IMR-90 (cell line): Measurements from ENCODE around the gene ANKDD1B. TPM values are rescaled to one million over a fixed set of nuclear protein-coding genes. Genes with fewer than 3 reads are reported as not detected.
A peak's percentile ranks its signal among the peaks of the same experiment; 100 is the strongest.

Experiments used
- ATAC-seq: fragments of 200-7000 bp; cut with Tn5 transposase; 2 replicates; pipeline ENCODE4 v1.9.1; 2020; ENCODE audit warnings: low read depth, mild to moderate bottlenecking, moderate library complexity
- BruUV-seq: library from RNA; stranded (reverse); fragments of 400-500 nt; replicated peaks from 2 replicates; lab custom pipeline; 2021; lab: Mats Ljungman, UMichigan
- CTCF ChIA-PET: fragments of 300-600 bp; formaldehyde crosslinking; extraction: SDS; loops from one replicate; lab custom pipeline; 2021; ENCODE audit warnings: antibody characterized with exemption; lab: Yijun Ruan, JAX
- POLR2A ChIA-PET: fragments of 300-600 bp; sonication (Branson Sonifier 250); formaldehyde crosslinking; loops from one replicate; lab custom pipeline; 2022; ENCODE audit warnings: antibody characterized with exemption; ENCODE audit not compliant: unreplicated experiment; lab: Charles Lee
- DNase-seq: peaks from one replicate; pipeline ENCODE4 v3.0.0; 2013
- H2AFZ ChIP-seq: replicated peaks from 2 replicates; pipeline ENCODE3; 2013; ENCODE audit warnings: low read length, mild to moderate bottlenecking; ENCODE audit not compliant: poor library complexity
- H2AK5ac ChIP-seq: 2 replicates; pipeline ENCODE4 v1.6.1; 2013; ENCODE audit warnings: low read depth, low read length, inconsistent platforms
- H2AK9ac ChIP-seq: replicated peaks from 2 replicates; pipeline ENCODE3; 2013; ENCODE audit warnings: mild to moderate bottlenecking, low read depth, low read length, moderate library complexity; ENCODE audit not compliant: poor library complexity
- H2BK120ac ChIP-seq: 2 replicates; pipeline ENCODE4 v1.6.1; 2013; ENCODE audit warnings: low read depth, low read length, inconsistent platforms
- H2BK15ac ChIP-seq: 3 replicates; pipeline ENCODE4 v1.6.1; 2013; ENCODE audit warnings: low read depth, low read length, inconsistent platforms
- H2BK20ac ChIP-seq: 2 replicates; pipeline ENCODE4 v1.6.1; 2013; ENCODE audit warnings: low read depth, mild to moderate bottlenecking, inconsistent platforms, low read length, moderate library complexity
- H2BK5ac ChIP-seq: 2 replicates; pipeline ENCODE4 v1.6.1; 2013; ENCODE audit warnings: mild to moderate bottlenecking, low read depth, low read length, inconsistent platforms; ENCODE audit not compliant: poor library complexity, severe bottlenecking
- H3K14ac ChIP-seq: replicated peaks from 2 replicates; pipeline ENCODE4 v1.6.1; 2013; ENCODE audit warnings: low read depth, low read length, inconsistent platforms
- H3K18ac ChIP-seq: 2 replicates; pipeline ENCODE4 v1.6.1; 2013; ENCODE audit warnings: low read depth, low read length, control low read depth
- H3K23ac ChIP-seq: 2 replicates; pipeline ENCODE4 v1.6.1; 2013; ENCODE audit warnings: low read depth, low read length, inconsistent platforms
- H3K27ac ChIP-seq: 2 replicates; pipeline ENCODE4 v1.5.1; 2013; ENCODE audit warnings: mild to moderate bottlenecking, control low read depth, low read length; ENCODE audit not compliant: insufficient read depth
- H3K27me3 ChIP-seq: 2 replicates; pipeline ENCODE4 v1.6.1; 2013; ENCODE audit warnings: low read length; ENCODE audit not compliant: control insufficient read depth, insufficient read depth
- H3K36me3 ChIP-seq: 2 replicates; pipeline ENCODE4 v1.6.1; 2013; ENCODE audit warnings: low read length, mixed read lengths; ENCODE audit not compliant: control insufficient read depth, insufficient read depth
- H3K4ac ChIP-seq: 2 replicates; pipeline ENCODE4 v1.6.1; 2013; ENCODE audit warnings: low read depth, low read length, inconsistent platforms
- H3K4me1 ChIP-seq: 2 replicates; pipeline ENCODE4 v1.6.1; 2013; ENCODE audit warnings: low read length, mixed read lengths; ENCODE audit not compliant: control insufficient read depth, insufficient read depth
- H3K4me2 ChIP-seq: 2 replicates; pipeline ENCODE4 v1.6.1; 2013; ENCODE audit warnings: low read depth, mild to moderate bottlenecking, control low read depth, low read length, moderate library complexity
- H3K4me3 ChIP-seq: 2 replicates; pipeline ENCODE4 v1.5.1; 2013; ENCODE audit warnings: low read depth, mild to moderate bottlenecking, control low read depth, low read length, moderate library complexity; ENCODE audit not compliant: insufficient read depth
- H3K56ac ChIP-seq: 2 replicates; pipeline ENCODE4 v1.6.1; 2013; ENCODE audit warnings: low read length, inconsistent platforms; ENCODE audit not compliant: insufficient read depth; ENCODE audit errors: extremely low read depth
- H3K79me1 ChIP-seq, 2 experiments: 2 replicates each; pipeline ENCODE4 v1.6.1; 2013; ENCODE audit warnings: low read length in 2 of 2, inconsistent platforms in 1 of 2, low read depth in 1 of 2
- H3K9ac ChIP-seq: 2 replicates; pipeline ENCODE4 v1.6.1; 2013; ENCODE audit warnings: low read depth, low read length, control low read depth
- H3K9me1 ChIP-seq: 2 replicates; pipeline ENCODE4 v1.6.1; 2013; ENCODE audit warnings: low read length, inconsistent platforms; ENCODE audit not compliant: insufficient read depth
- H3K9me3 ChIP-seq: 2 replicates; pipeline ENCODE4 v1.6.1; 2013; ENCODE audit warnings: low read length; ENCODE audit not compliant: control insufficient read depth, insufficient read depth
- H4K20me1 ChIP-seq: 2 replicates; pipeline ENCODE4 v1.6.1; 2013; ENCODE audit warnings: low read length, inconsistent platforms; ENCODE audit not compliant: insufficient read depth
- H4K5ac ChIP-seq: 2 replicates; pipeline ENCODE4 v1.6.1; 2013; ENCODE audit warnings: mild to moderate bottlenecking, low read depth, low read length, control low read depth
- H4K8ac ChIP-seq, 2 experiments: 2 replicates each; pipeline ENCODE4 v1.6.1; 2013; ENCODE audit warnings: low read depth in 2 of 2, low read length in 2 of 2, control low read depth in 1 of 2, inconsistent platforms in 1 of 2
- H4K91ac ChIP-seq: 2 replicates; pipeline ENCODE4 v1.6.1; 2013; ENCODE audit warnings: low read depth, low read length, inconsistent platforms; ENCODE audit not compliant: insufficient read depth
- BHLHE40 ChIP-seq: fragments of 150-350 bp; IDR thresholded peaks from 2 replicates; pipeline ENCODE4 v1.6.1; 2016; ENCODE audit warnings: mild to moderate bottlenecking, low read depth, low read length
- CEBPB ChIP-seq: IDR thresholded peaks from 2 replicates; pipeline ENCODE4 v1.6.1; 2012; ENCODE audit warnings: low read depth, low read length, improper control_type of control experiment
- MAFK ChIP-seq: IDR thresholded peaks from 2 replicates; pipeline ENCODE4 v1.6.1; 2012; ENCODE audit warnings: low read depth, low read length, improper control_type of control experiment
- MAZ ChIP-seq: IDR thresholded peaks from 2 replicates; pipeline ENCODE4 v1.6.1; 2012; ENCODE audit warnings: low read depth, mild to moderate bottlenecking, low read length, improper control_type of control experiment, moderate library complexity, borderline replicate concordance
- NFE2L2 ChIP-seq: fragments of 150-350 bp; IDR thresholded peaks from 2 replicates; pipeline ENCODE4 v1.6.1; 2016; ENCODE audit warnings: low read depth, mild to moderate bottlenecking, low read length
- POLR2A ChIP-seq: IDR thresholded peaks from 2 replicates; pipeline ENCODE4 v1.6.1; 2012; ENCODE audit warnings: mild to moderate bottlenecking, low read depth, low read length
- RCOR1 ChIP-seq: IDR thresholded peaks from 2 replicates; pipeline ENCODE4 v1.6.1; 2012; ENCODE audit warnings: mild to moderate bottlenecking, low read length, improper control_type of control experiment; ENCODE audit not compliant: insufficient replicate concordance
- SMC3 ChIP-seq: fragments of 150-350 bp; IDR thresholded peaks from 2 replicates; pipeline ENCODE4 v1.6.1; 2016; ENCODE audit warnings: low read depth, mild to moderate bottlenecking, antibody characterized with exemption, low read length, moderate library complexity
- WGBS, 2 experiments: methylation state at CpG; one replicate each; pipeline versions ENCODE4 v1.1.5 to v1.1.7; 2013; ENCODE audit warnings: missing lambda C conversion rate in 2 of 2; ENCODE audit not compliant: insufficient read length in 1 of 2; ENCODE audit errors: extremely low coverage in 2 of 2; 5-methylcytosine and 5-hydroxymethylcytosine counted together
- dilution Hi-C: fragments of 300-500 bp; cut with HindIII; formaldehyde crosslinking; loops from one replicate; pipeline ENCODE4 v1.14.3; 2018; ENCODE audit warnings: low sequenced_read_pairs; ENCODE audit not compliant: unreplicated experiment
- in situ Hi-C: fragments of 300-500 bp; cut with MboI; formaldehyde crosslinking; loops from 3 replicates; pipeline ENCODE4 v1.14.3; 2019; ENCODE audit warnings: low sequenced_read_pairs, inconsistent platforms, mixed read lengths
- intact Hi-C: fragments of 100-400 bp; cut with micrococcal nuclease; formaldehyde crosslinking; loops from 2 replicates; pipeline ENCODE4 v1.10.0; 2022
- polyA plus RNA-seq, 3 experiments: library from polyadenylated mRNA; depleted of rRNA; stranded (reverse); fragments of >200 nt; gene quantifications; 2 replicates each; pipeline ENCODE4 v1.2.3, GENCODE V29; 2012; ENCODE audit warnings: low replicate concordance in 1 of 3
- total RNA-seq: library from RNA; depleted of rRNA; stranded (reverse); fragments of >200 nt; gene quantifications from 2 replicates; pipeline ENCODE4 v1.2.3, GENCODE V29; 2012
- TF ChIP-seq, protein P1 (sequence below): fragments of 150-350 bp; IDR thresholded peaks from 2 replicates; pipeline ENCODE4 v1.6.1; 2017; ENCODE audit warnings: mild to moderate bottlenecking, antibody characterized with exemption, low read length, low read depth

Gene ANKDD1B
- total and polyA plus RNA-seq, 2 of the 4 experiments (the other 2 are of a cell fraction) = 0.24 TPM; not detected in 1

GRCh38 chr5:75640826-75641225, 29.6 kb downstream of the ANKDD1B start:
- Histone ChIP-seq H3K4ac (peak overlapping the region; percentile 22; the same call in 1 of the 2 replicates), H3K36me3 (no peaks in the 10 kb centered on the region), H4K5ac (no peak overlapping the region), H3K9me3 (no peaks in the 10 kb centered on the region), H3K14ac (no peak overlapping the region), H2AK5ac (no peak overlapping the region), H3K9me1 (no peaks in the 10 kb centered on the region), H3K79me1 (no peaks in the 10 kb centered on the region; a peak in 1 of 4 replicates), H2BK15ac (0 out of 3 replicates have a peak overlapping the region, but pooled peaks have one; percentile 20), H3K18ac (no peak overlapping the region), H4K8ac (peak overlapping the region in 1 of 2 experiments; percentile 52; a peak in 1 of 4 replicates), H3K4me3 (no peak overlapping the region), H3K4me1 (no peaks in the 10 kb centered on the region), H2AK9ac (no peak overlapping the region), H3K9ac (no peak overlapping the region), H3K23ac (no peak overlapping the region), H2AFZ (no peak overlapping the region), H4K91ac (no peak overlapping the region), H2BK5ac (peak overlapping the region; percentile 70), H4K20me1 (no peaks in the 10 kb centered on the region), H3K4me2 (no peak overlapping the region), H2BK120ac (peak overlapping the region; percentile 48; the same call in 1 of the 2 replicates), H3K27me3 (no peaks in the 10 kb centered on the region), H3K56ac (0 out of 2 replicates have a peak overlapping the region, but pooled peaks have one; percentile 1), H2BK20ac (0 out of 2 replicates have a peak overlapping the region, but pooled peaks have one; percentile 2), H3K27ac (no peak overlapping the region; the same call in 1 of the 2 replicates)
- POLR2A ChIA-PET = no interaction called here
- DNase-seq (peak; percentile 16), ATAC-seq (peak; percentile 27; the same call in 1 of the 2 replicates)
- CTCF ChIA-PET = no interaction called here
- no TSS peak for BruUV-seq
- intact Hi-C loops = no loop called here
- WGBS, 2 experiments = no CpG with 5 or more reads among the region's 2 CpGs
- in situ Hi-C loops = no loop called here
- dilution Hi-C loops = no loop called here
- no peak for TF ChIP-seq SMC3
- TF ChIP-seq NFE2L2 = no peak
- no peak for TF ChIP-seq CEBPB
- TF ChIP-seq BHLHE40 = no peak
- TF ChIP-seq, protein P1, sequence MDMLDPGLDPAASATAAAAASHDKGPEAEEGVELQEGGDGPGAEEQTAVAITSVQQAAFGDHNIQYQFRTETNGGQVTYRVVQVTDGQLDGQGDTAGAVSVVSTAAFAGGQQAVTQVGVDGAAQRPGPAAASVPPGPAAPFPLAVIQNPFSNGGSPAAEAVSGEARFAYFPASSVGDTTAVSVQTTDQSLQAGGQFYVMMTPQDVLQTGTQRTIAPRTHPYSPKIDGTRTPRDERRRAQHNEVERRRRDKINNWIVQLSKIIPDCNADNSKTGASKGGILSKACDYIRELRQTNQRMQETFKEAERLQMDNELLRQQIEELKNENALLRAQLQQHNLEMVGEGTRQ = no peak
- TF ChIP-seq POLR2A = no peak
- no peak for TF ChIP-seq RCOR1
- TF ChIP-seq MAZ = no peak
- TF ChIP-seq MAFK = no peak
